ENCODE data around the gene NUDT1. TPM values are rescaled to one million over a fixed set of nuclear protein-coding genes. Genes with fewer than 3 reads are reported as not detected.
A peak's percentile ranks its signal among the peaks of the same experiment; 100 is the strongest.

Gene NUDT1
- total RNA-seq, 1 experiment from 2014 or later, result 100 TPM

GRCh38 chr7:2287745-2288144, 45.7 kb downstream of the NUDT1 start:
- POLR2A ChIA-PET, result interaction anchor here (0.6 kb wide), 1 partner anchor 13 kb away, joined by 4 read pairs; no protein-coding TSS in a partner anchor
- H3K4me1 Mint-ChIP-seq, result peaks cover 8% of the 10 kb centered on the region
- TF ChIP-seq ETV6 (CRISPR knock-in tag; IDR thresholded peaks at IDR 0.05), result no peak
- no peak for TF ChIP-seq ESRRA (CRISPR knock-in tag; IDR thresholded peaks at IDR 0.05; ENCODE audit: borderline replicate concordance)
- TF ChIP-seq ZNF281 (CRISPR knock-in tag; IDR thresholded peaks at IDR 0.05), result no peak
- no peaks in the 10 kb centered on the region for H3K36me3 Mint-ChIP-seq
- no peak overlapping the region for H3K4me3 Mint-ChIP-seq
- H3K9me3 Mint-ChIP-seq, result no peaks in the 10 kb centered on the region
- CTCF ChIA-PET, result no interaction called here
- H3K27ac Mint-ChIP-seq, result no peak overlapping the region
- no peak for DNase-seq (ENCODE audit: low spot score)
- ATAC-seq, result no peak
- no peaks in the 10 kb centered on the region for H3K27me3 Mint-ChIP-seq (ENCODE audit: low read depth)

GRCh38 chr7:2288503-2288902, 46.5 kb downstream of the NUDT1 start:
- DNase-seq (ENCODE audit: low spot score) (no peak), ATAC-seq (no peak)
- H3K27me3 Mint-ChIP-seq (ENCODE audit: low read depth), result no peaks in the 10 kb centered on the region
- ChIA-PET POLR2A (no interaction called here), CTCF (no interaction called here)
- TF ChIP-seq ZMAT4 (CRISPR knock-in tag; IDR thresholded peaks at IDR 0.05) (no peak), SMAD3 (CRISPR knock-in tag; IDR thresholded peaks at IDR 0.05; ENCODE audit: borderline replicate concordance) (no peak), GRHL2 (CRISPR knock-in tag; IDR thresholded peaks at IDR 0.05; ENCODE audit: insufficient replicate concordance, severe bottlenecking) (no peak), GTF2I (CRISPR knock-in tag; conservative IDR thresholded peaks at IDR 0.05) (no peak), ZNF263 (CRISPR knock-in tag; IDR thresholded peaks at IDR 0.05; ENCODE audit: low read depth) (no peak), HMGXB4 (CRISPR knock-in tag; IDR thresholded peaks at IDR 0.05) (no peak), ZNF532 (CRISPR knock-in tag; IDR thresholded peaks at IDR 0.05; ENCODE audit: borderline replicate concordance) (no peak), SOX15 (CRISPR knock-in tag; IDR thresholded peaks at IDR 0.05) (no peak)
- no peak overlapping the region for H3K4me3 Mint-ChIP-seq
- no peaks in the 10 kb centered on the region for H3K36me3 Mint-ChIP-seq
- no peaks in the 10 kb centered on the region for H3K9me3 Mint-ChIP-seq
- H3K27ac Mint-ChIP-seq, result no peak overlapping the region
- H3K4me1 Mint-ChIP-seq, result peaks cover 2% of the 10 kb centered on the region; the same call in 1 of the 2 replicates

GRCh38 chr7:2289111-2289586, 47.1 kb downstream of the NUDT1 start:
- Mint-ChIP-seq H3K27ac (peak overlapping the region; percentile 46; the same call in 1 of the 2 replicates), H3K4me3 (no peak overlapping the region), H3K36me3 (no peaks in the 10 kb centered on the region), H3K4me1 (no peaks in the 10 kb centered on the region), H3K9me3 (no peaks in the 10 kb centered on the region), H3K27me3 (ENCODE audit: low read depth) (no peaks in the 10 kb centered on the region)
- POLR2A ChIA-PET, result no interaction called here
- ATAC-seq (no peak), DNase-seq (ENCODE audit: low spot score) (no peak)
- CTCF ChIA-PET, result no interaction called here
- TF ChIP-seq ZNF532 (CRISPR knock-in tag; IDR thresholded peaks at IDR 0.05; ENCODE audit: borderline replicate concordance) (no peak), ZNF219 (CRISPR knock-in tag; IDR thresholded peaks at IDR 0.05; ENCODE audit: borderline replicate concordance) (no peak), NR3C1 (CRISPR knock-in tag; conservative IDR thresholded peaks at IDR 0.05; ENCODE audit: low read depth) (no peak), ESRRA (CRISPR knock-in tag; IDR thresholded peaks at IDR 0.05; ENCODE audit: borderline replicate concordance) (no peak), ZBTB21 (CRISPR knock-in tag; IDR thresholded peaks at IDR 0.05; ENCODE audit: borderline replicate concordance) (no peak), ZNF512 (CRISPR knock-in tag; IDR thresholded peaks at IDR 0.05; ENCODE audit: borderline replicate concordance) (no peak), IRF2 (CRISPR knock-in tag; IDR thresholded peaks at IDR 0.05; ENCODE audit: borderline replicate concordance, low read depth) (no peak)
